Suprapubic skin (tissue), 4 donors: Measurements from ENCODE around the gene ENDOG. TPM values are rescaled to one million over a fixed set of nuclear protein-coding genes. Genes with fewer than 3 reads are reported as not detected.

Experiments used
- DNase-seq, 2 donors: peaks; one replicate each; pipeline ENCODE4 v3.0.0-alpha.2; 2019; ENCODE audit warnings: low spot score in 2 of 2
- H3K27ac ChIP-seq: fragments of 200-600 bp; sonication (generic); one replicate; pipeline ENCODE4 v1.5.1; 2019
- H3K27me3 ChIP-seq: fragments of 200-600 bp; sonication (generic); one replicate; pipeline ENCODE4 v1.5.1; 2019
- H3K36me3 ChIP-seq: fragments of 200-600 bp; sonication (generic); one replicate; pipeline ENCODE4 v1.5.1; 2019
- H3K4me1 ChIP-seq: fragments of 200-600 bp; sonication (generic); one replicate; pipeline ENCODE4 v1.5.1; 2019
- H3K4me3 ChIP-seq: fragments of 200-600 bp; sonication (generic); one replicate; pipeline ENCODE4 v1.5.1; 2019; ENCODE audit warnings: mild to moderate bottlenecking
- H3K9me3 ChIP-seq: fragments of 200-600 bp; sonication (generic); one replicate; pipeline ENCODE4 v1.5.1; 2019
- EP300 ChIP-seq: sonication (generic); formaldehyde crosslinking; IDR thresholded peaks from one replicate; pipeline ENCODE4 v1.6.1; 2017; ENCODE audit warnings: antibody characterized with exemption
- POLR2A ChIP-seq, 2 donors: fragments of 450-650 bp; IDR thresholded peaks; one replicate each; pipeline ENCODE4 v1.6.1; 2017; ENCODE audit warnings: antibody characterized with exemption in 2 of 2, mild to moderate bottlenecking in 2 of 2, moderate library complexity in 2 of 2
- POLR2AphosphoS5 ChIP-seq, 3 donors: sonication (generic); formaldehyde crosslinking; IDR thresholded peaks; one replicate each; pipeline ENCODE4 v1.6.1; 2017; ENCODE audit warnings: antibody characterized with exemption in 3 of 3
- WGBS: methylation state at CpG from one replicate; pipeline ENCODE4 v1.1.5; 2018; 5-methylcytosine and 5-hydroxymethylcytosine counted together
- total RNA-seq, 4 donors: library from RNA; depleted of rRNA; stranded (reverse); fragments of >200 nt; gene quantifications; one replicate each; pipeline ENCODE4 v1.1.0, GENCODE V29; 2016
- TF ChIP-seq, protein P1 (sequence below), 2 donors: fragments of 200-600 bp in 1 of 2; fragments of 450-650 bp in 1 of 2; sonication (generic) in 1 of 2; IDR thresholded peaks; one replicate each; pipeline ENCODE4 v1.5.1; 2016 to 2019; ENCODE audit warnings: antibody characterized with exemption in 2 of 2, mild to moderate bottlenecking in 1 of 2, moderate library complexity in 1 of 2

Gene ENDOG
- total RNA-seq, 4 donors from 2014 or later = 11.5 to 34.0 (median 21.6) TPM

DNA sequence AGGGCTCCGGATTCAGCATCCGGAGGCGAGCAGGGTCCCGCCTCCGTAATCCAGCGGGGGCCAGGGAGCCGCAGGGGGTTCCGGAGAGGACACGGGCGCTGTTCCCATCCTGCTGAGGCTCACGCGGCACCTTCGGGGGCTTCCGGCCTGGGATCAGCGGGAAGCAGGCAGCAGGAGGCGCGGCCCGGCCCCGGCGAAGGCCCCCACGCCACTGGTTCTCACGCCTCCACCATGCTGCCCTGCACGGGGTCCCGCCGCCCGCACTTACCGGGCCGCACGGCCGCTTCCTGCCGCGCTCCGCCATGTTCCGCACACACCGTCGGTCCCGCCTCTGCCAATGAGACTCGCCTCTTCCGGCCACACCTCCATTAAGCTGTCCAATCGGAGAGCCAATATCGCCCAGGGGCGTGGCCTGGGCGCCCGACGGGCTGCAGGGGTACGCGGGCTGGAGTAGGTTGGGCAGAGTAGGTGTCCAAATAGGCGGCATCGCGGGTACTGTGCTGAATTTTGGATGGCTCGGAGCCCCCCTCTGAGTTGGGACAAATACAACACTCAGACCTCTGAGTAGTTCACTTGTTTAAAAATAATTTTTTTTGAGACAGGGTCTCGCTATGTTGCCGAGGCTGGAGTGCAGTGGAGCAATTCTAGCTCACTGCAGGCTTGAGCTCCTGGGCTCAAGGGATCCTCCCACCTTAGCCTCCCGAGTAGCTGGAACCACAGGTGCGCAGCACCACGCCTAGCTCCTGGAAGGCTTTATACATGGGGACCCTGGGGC is 11.4 kb downstream of the ENDOG start, which contains the start of gene SPOUT1:
TSS of gene SPOUT1 (minus strand) at position 318 of the 775 bp plus-strand sequence. CDS start at position 304, 14 bp downstream.
- peaks cover 30% of the 10 kb centered on the region for H3K36me3 ChIP-seq

DNA sequence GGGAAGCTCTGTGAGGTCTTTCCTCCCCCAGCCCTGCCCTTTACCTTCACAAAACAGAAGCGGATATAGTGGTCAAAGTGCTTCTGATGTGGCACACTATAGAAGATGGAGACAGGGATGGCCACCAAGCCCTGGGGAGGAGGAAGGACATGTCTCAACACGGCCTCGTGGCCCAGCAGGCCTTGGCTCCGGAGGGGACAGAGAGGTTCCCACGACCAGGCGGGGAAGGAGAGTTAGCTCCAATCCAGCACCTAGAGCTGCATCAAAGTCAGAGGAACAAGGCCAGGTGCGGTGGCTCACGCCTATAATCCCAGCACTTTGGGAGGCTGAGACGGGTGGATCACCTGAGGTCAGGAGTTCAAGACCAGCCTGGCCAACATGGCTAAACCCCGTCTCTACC is 15.4 kb downstream of the ENDOG start:
- peaks cover 24% of the 10 kb centered on the region for H3K36me3 ChIP-seq
- no peak for TF ChIP-seq POLR2AphosphoS5 (IDR thresholded peaks at IDR 0.05)
- TF ChIP-seq, protein P1, sequence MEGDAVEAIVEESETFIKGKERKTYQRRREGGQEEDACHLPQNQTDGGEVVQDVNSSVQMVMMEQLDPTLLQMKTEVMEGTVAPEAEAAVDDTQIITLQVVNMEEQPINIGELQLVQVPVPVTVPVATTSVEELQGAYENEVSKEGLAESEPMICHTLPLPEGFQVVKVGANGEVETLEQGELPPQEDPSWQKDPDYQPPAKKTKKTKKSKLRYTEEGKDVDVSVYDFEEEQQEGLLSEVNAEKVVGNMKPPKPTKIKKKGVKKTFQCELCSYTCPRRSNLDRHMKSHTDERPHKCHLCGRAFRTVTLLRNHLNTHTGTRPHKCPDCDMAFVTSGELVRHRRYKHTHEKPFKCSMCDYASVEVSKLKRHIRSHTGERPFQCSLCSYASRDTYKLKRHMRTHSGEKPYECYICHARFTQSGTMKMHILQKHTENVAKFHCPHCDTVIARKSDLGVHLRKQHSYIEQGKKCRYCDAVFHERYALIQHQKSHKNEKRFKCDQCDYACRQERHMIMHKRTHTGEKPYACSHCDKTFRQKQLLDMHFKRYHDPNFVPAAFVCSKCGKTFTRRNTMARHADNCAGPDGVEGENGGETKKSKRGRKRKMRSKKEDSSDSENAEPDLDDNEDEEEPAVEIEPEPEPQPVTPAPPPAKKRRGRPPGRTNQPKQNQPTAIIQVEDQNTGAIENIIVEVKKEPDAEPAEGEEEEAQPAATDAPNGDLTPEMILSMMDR (IDR thresholded peaks at IDR 0.05) = no peak
- TF ChIP-seq EP300 = no peak
- TF ChIP-seq POLR2A (IDR thresholded peaks at IDR 0.05) = no peak
- no peak overlapping the region for H3K27ac ChIP-seq
- WGBS = 91% methylated on average over 10 of the region's 10 CpGs
- no peaks in the 10 kb centered on the region for H3K9me3 ChIP-seq
- H3K4me3 ChIP-seq = no peak overlapping the region
- peaks cover 13% of the 10 kb centered on the region for H3K4me1 ChIP-seq
- no peak for DNase-seq
- H3K27me3 ChIP-seq = no peaks in the 10 kb centered on the region

More for the DNA sequence above, 11.4 kb downstream of the ENDOG start, which contains the start of gene SPOUT1:
- DNase-seq = peak; percentile 95 to 97
- 0% methylated on average over 21 of the region's 56 CpGs for WGBS
- Histone ChIP-seq H3K27ac (peak within 1 kb of the TSS; percentile 78), H3K27me3 (no peaks in the 10 kb centered on the region), H3K9me3 (no peaks in the 10 kb centered on the region), H3K4me3 (peak within 1 kb of the TSS; percentile 98), H3K4me1 (peaks cover 18% of the 10 kb centered on the region)
- TF ChIP-seq, protein P1 (IDR thresholded peaks at IDR 0.05) = no peak
- TF ChIP-seq POLR2AphosphoS5 (IDR thresholded peaks at IDR 0.05) (peak; percentile 21 to 48 (median 26)), POLR2A (IDR thresholded peaks at IDR 0.05) (peak in 1 of 2 donors; percentile 34)

DNA sequence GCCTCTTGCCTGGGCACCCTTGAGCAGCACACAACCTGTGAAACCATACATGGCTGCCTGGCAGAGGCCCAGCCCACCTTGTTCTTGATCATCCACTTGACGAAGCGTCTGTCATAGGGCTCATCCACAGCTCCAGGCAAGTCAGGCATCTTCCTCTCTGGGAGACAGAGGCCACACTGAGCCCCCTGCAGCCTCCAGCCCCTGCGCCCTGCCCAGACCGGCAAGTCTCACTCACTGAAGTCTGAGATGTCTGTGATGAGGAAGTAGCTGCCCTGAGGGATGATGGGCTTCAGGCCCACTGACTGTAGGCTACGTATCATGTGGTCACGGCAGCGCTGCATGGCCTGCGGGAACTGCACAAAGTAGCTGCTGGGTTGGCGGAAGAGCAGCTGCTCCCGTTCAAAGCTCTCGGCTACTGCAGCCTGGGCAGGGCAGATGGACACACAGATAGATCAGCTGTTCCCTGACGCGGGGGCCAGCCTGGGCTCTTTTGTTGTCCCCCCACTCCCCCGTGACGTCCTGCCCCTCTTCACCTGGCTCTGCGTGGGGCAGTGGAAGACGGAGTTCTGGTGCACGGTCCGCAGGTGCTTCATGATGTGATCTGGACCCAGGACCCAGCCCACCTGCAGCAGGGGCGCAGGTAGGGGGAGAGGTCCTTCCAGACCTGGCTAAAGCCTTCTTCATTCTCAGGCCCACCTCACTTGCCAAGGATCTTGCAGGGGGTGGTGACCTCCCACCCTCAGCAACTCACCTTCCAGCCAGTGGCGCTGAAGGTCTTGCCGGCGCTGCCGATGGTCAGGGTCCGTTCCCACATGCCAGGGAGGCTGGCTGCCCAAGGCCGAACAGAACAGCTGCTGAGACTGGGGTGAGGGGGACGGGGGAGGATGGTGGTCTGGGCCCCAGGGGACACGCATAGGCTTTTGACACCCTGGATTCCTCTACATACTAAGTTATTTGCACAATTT is 17.2 kb downstream of the ENDOG start:
- Histone ChIP-seq H3K9me3 (no peaks in the 10 kb centered on the region), H3K27me3 (no peaks in the 10 kb centered on the region), H3K4me3 (no peak overlapping the region), H3K36me3 (peaks cover 24% of the 10 kb centered on the region), H3K27ac (no peak overlapping the region), H3K4me1 (no peaks in the 10 kb centered on the region)
- TF ChIP-seq, protein P1 (IDR thresholded peaks at IDR 0.05) = no peak
- TF ChIP-seq EP300 (no peak), POLR2A (IDR thresholded peaks at IDR 0.05) (no peak), POLR2AphosphoS5 (IDR thresholded peaks at IDR 0.05) (no peak)
- WGBS = 91% methylated on average over 13 of the region's 28 CpGs
- DNase-seq = no peak

DNA sequence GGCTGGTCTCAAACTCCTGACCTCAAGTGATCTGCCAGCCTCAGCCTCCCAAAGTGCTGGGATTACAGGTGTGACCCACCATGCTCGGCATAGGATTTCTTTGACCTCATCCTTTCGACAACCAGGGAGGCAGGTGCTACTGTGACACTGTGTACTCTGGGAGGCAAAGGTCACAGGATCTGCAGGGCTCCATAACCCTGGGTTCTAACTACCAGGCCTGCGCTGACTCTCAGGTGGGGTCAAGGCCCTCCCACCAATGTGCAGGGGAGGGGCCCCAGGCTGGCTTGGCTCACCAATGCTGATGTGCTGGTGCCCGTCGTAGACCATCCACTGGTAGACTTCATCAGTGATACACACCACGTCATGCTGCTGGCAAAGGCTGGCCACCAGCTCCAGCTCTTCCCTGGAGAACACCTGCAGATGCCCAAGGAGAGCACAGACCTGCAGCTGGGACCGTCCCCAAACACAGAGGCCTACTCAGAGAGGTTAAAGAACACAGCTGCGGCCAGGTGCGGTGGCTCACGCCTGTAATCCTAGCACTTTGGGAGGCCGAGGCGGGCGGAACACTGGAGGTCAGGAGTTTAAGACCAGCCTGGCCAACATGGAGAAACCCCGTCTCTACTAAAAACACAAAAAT is 18.3 kb downstream of the ENDOG start:
- 98% methylated on average over 10 of the region's 14 CpGs for WGBS
- H3K27ac ChIP-seq = no peak overlapping the region
- no peaks in the 10 kb centered on the region for H3K27me3 ChIP-seq
- H3K4me1 ChIP-seq = no peaks in the 10 kb centered on the region
- TF ChIP-seq POLR2A (IDR thresholded peaks at IDR 0.05) (no peak), POLR2AphosphoS5 (IDR thresholded peaks at IDR 0.05) (no peak), EP300 (no peak)
- H3K4me3 ChIP-seq = no peak overlapping the region
- H3K36me3 ChIP-seq = peaks cover 24% of the 10 kb centered on the region
- DNase-seq = no peak
- H3K9me3 ChIP-seq = no peaks in the 10 kb centered on the region

DNA sequence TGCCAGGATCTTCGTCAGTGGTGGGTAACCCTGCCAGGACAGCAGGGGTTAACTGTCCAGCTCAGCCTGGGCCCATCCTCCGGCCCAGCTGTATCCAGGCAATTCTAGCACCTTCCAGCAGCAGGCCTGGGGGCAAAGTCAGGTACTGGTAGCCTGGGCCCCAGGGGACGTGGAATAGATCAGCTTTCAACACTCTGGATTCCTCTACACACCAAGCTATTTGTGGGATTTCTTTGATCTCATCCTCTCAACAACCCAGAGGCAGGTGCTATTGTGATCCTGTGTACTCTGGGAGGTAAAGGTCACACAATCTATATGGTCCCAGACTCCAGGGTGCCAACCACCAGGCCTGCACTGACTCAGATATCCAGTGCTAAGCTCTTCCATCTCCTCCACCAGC is 20.0 kb downstream of the ENDOG start:
- WGBS = 100% methylated on average over 1 of the region's 3 CpGs
- Histone ChIP-seq H3K4me3 (no peak overlapping the region), H3K36me3 (peaks cover 28% of the 10 kb centered on the region)

More for the DNA sequence above, 20.0 kb downstream of the ENDOG start:
- Histone ChIP-seq H3K27me3 (no peaks in the 10 kb centered on the region), H3K4me1 (no peaks in the 10 kb centered on the region), H3K9me3 (no peaks in the 10 kb centered on the region), H3K27ac (no peak overlapping the region)
- no peak for TF ChIP-seq POLR2AphosphoS5 (IDR thresholded peaks at IDR 0.05)
- TF ChIP-seq POLR2A (IDR thresholded peaks at IDR 0.05) = no peak
- TF ChIP-seq EP300 = no peak
- TF ChIP-seq, protein P1 (IDR thresholded peaks at IDR 0.05) = no peak
- DNase-seq = no peak
